HG03460 (cell line): Measurements from ENCODE around the gene DDC.
"Not testable (repeated sequence)": the region's sequence is repeated elsewhere in the genome, so short reads cannot be mapped to it uniquely, and the experiment has no call there.

ENCODE experiments used
- ATAC-seq: cut with Tn5 transposase; IDR thresholded peaks from one replicate; pipeline ENCODE4 v1.9.1; 2021; ENCODE audit not compliant: unreplicated experiment

Gene DDC

DNA sequence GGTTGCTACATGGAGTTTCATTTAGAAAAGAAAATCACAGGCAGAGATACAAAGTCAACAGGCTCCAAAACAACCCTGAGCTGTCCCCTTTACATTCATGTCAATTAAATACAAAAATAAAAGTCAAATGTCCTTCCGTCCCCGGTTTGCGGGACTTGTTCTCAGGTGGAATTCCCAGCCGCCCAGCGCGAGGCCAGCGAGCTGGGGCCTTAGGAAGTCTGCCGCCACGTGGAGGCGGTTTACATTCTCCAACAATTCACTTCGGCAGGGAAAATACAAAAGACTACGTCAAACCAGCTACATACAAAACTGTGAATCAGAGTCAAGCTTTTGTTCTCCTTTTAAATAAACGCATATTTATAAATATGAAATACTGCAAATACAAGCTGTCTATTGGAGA is 25.3 kb upstream of the DDC start:
- no peak for ATAC-seq

DNA sequence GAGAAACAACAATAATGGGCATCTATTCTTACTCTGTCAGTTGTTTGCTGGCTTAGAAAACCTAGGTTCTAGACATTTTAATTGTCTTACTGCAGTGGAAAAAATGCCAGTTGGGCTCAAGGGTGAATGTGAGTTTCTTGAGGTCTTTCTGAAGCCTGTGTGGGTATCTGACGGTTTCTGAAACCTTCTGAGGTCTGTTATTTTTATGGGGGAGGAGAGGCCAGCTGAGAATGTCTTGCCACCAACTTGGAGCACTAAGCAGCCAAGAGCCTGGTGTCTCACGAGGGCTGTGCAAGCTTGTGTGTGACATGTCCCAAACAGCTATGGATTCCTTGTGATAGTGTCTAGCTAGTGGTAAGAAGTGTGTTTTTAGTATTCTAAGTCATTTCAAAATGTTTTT is 24.2 kb upstream of the DDC start:
- ATAC-seq: no peak

DNA sequence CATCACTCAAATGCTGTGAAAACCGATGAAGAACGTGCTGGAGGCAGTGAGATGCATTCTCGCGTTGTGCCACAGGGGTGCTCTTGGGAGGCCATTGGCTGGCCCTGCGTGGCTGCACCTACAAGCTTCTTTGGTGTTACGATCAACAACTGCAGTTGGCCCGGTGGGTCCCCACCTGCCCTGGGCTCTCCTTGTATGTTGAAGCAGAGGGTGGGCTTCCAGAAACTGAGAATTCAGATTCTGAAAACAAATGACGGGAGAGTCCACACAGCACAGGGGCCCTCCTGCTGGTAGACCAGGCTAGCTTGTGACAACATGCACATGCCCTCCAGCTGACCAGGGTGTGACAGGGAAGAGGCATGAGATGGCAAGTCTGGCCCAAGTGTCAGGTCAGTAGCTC is 23.7 kb upstream of the DDC start:
- ATAC-seq: no peak

DNA sequence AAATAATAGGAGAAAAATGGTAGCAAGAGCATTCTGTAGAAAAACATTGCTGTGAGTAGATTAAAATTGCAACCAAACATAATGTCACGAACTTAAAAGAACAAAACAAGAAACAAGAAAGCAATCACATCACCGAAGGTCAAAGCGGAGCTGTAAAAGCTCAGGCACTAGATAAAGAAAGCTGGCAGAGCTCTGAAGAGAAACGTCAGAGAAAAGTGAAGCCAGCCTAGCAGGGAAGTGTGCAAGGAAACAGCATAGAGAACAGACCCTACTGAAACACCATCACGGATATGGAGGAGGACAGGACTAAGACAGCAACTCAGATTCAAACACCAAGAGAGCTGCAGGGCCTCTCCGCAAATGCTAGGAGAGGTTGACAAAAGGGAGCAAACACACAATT is 22.5 kb upstream of the DDC start:
- no peak for ATAC-seq

DNA sequence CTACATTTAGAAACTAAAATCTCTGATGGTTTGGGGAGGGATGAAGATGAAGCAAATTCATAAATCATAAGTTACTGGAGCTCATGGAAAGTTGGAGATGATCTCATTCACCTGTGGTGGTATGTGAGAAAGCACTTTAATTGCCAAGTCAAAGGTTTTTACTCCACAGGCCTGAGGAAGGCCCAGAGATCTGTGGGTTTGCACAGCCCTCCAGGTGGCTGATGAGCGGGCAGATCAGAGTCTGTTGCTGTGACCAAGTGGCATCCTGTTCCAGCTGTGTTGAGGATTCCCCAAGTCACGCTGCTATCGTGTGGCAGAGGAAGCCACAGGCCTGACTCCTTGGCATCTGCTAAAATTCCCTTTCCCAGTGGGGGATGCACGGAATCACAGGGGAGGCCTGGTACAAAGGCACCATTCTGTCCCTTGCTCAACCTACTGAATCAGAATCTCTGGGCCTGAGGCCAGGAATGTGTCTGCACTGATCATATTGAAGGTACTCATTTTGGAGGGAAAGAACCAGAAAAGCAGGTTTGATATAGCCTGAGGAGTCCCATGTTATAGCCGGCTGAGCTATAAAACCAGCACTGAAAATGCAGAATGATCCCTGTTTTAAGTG is 19.7 kb upstream of the DDC start:
- ATAC-seq: no peak

DNA sequence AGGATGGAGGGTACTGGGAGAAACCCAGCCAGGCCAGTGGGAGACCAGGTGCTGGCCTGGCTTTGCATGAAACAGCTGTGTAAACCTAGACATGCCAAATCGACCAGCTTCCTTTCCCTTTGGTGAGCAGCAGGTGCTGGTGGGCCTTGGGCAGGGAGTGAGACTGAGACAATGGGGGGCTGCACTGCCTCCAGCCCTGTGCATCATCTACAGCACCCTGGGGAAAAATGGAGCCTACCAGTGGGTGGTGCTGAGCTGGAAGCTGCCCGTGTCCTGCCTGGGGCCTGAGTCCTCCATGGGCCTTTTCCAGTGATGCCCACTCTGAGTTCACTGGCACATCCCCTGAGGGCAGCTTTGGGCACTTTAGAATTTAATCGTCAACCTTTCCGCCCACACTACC is 19.2 kb upstream of the DDC start:
- ATAC-seq: no peak

DNA sequence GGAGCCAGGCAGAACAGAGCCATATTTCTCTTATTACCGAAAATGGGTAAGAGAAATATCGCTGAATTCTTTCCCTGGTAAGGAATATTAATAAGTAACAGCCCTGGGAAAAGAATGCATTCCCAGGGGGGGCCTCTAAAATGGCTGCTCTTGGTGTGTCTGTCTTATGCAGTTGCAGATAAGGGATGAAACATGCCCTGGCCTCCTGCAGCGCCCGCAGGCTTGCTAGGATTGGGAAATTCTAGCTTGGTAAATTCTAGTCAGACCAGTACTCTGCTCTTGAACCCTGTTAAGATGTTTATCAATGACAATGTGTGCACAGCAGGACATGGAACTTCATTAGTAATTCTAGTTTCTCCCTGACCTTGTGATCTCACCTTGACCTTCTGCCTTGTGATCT is 18.1 kb upstream of the DDC start:
- ATAC-seq: not testable (repeated sequence)

DNA sequence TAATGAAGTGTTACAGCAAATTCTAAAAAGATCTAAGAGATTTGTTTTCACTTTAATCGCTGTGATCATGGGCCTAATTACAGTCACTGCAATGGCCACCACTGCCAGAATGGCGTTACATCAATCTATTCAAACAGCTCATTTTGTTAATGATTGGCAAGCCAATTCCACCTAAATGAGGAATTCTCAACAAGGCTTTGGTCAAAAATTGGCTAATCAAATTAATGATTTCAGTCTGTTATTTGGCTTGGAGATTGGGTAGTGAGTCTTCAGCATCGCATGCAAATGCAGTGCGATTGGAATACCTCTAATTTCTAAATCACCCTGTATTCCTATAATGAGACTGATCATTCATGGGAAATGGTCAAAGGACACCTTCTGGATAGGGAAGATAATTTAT is 17.1 kb upstream of the DDC start:
- ATAC-seq: not testable (repeated sequence)

DNA sequence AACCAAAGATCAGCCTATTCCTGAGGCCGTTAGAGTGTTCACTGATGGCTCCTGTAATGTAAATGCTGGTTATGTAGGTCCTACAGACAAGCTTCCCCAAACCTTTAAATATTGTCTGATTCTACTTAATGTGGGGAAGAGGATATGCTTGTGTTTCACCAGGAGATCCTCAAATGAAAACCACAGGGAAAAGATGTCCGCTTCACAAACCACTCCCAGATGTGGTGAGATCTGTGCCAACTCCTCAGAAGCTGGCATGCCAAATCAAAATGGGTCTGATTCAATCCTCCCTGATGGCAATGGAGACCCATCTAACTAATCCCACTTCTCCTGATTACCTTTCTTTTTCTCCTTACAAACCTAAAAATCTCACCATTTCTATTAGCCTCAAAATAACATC is 15.5 kb upstream of the DDC start:
- not testable (repeated sequence) for ATAC-seq

DNA sequence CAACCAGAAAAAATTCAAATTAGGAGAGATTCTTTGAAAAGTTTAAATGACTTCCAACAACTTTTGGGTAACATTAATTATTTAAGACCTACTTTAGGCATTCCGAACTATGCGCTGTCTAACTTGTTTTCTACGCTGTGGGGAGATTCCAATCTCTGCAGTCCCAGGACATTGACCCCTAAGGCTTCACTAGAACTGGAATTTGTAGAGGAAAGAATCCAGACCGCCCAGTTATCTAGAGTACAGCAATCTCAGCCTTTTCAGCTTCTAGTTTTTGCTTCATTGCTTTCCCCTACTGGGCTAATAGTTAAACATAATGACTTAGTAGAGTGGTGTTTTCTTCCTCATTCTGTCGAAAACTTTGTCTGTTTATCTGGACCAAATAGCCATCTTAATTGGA is 14.9 kb upstream of the DDC start:
- no peak for ATAC-seq

DNA sequence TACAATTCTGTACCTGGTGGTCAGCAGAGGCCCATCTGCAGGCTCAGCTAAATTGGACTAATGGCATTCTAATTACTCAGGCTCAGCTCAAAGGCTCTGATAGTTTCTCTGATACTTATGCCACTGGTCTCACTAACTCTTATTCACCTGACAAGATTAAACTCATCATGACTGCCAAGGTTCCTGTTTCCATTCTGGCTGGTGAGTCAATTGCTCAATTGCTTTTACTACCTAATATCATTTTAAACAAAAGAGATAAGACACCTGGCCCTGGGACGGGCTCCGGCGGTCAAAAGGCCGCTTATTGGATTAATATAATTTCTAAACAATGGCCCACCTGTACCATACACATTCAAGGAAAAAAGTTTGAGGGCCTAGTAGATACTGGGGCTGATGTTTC is 12.9 kb upstream of the DDC start:
- ATAC-seq: not testable (repeated sequence)

DNA sequence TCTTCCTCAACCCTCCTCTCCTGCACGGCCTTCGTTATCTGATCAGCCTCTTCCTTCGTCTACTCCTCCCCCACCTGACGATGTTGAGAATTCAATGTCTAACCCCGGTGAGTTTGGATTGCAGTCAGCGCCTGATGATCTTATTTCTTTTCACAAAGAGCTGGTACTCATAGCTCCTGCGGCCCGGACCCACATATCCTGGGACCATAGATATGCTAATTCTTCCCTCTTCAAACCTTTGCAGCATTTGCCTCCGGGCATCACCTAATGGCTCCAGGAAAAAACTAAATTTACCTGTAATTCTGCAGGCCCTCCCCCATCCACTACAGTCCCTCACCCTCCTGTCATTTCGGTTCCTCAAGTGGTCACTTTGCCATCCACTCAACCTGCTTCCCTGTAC is 12.4 kb upstream of the DDC start:
- no peak for ATAC-seq

DNA sequence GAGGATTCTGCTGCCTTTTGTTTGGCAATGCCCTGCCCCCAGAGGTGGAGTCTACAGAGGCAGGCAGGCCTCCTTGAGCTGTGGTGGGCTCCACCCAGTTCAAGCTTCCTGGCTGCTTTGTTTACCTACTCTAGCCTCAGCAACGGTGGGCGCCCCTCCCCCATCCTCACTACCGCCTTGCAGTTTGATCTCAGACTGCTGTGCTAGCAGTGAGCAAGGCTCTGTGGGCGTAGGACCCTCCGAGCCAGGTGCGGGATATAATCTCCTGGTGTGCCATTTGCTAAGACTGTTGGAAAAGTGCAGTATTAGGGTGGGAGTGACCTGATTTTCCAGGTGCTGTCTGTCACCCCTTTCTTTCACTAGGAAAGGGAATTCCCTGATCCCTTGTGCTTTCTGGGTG is 11.2 kb upstream of the DDC start:
- ATAC-seq: not testable (repeated sequence)

DNA sequence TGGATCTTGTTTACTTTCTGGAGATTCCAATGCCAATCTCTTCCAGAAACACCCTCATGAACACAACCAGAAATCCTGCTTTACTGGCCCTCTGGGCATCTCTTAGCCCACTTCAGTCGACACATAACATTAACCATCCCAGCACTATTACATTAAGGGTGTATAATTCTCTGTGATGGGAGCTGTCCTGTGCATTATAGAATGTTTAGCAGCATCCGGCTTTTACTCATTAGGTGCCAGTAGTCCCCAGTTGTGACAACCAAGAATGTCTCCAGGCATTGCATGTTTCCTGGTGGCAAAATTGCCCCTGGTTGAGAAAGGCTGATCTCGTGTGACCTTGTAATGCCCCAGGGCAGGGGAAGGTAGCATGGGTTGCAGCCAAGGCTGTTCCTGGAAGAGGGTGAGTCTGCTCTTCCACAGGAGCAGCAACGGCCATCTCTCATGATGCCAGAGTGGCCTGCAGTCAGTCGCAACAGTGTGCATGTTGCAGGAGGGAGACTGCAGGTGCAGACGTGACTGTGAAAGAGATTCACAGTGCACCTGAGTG is 2.6 kb upstream of the DDC start:
- no peak for ATAC-seq

DNA sequence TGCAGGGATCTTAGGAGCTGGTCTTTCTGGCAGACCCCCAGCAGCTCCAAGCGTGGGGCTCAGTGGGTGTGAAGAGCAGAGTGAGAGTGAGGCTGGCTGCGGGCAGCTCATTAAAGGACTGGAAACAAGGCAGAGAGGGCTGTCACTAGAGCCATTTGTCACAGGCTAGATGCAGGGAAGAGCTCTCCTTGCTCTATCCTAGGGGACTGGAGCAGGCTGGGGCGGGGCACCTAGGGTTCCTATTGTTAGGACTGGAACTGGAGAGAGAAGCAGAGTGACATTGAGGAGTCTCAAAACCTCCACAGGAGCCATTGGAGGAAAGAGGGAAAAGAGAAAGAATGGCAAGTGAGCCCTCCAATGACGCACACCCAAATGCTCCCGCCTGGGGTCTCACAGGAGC is 772 bp upstream of the DDC start:
- ATAC-seq: no peak

DNA sequence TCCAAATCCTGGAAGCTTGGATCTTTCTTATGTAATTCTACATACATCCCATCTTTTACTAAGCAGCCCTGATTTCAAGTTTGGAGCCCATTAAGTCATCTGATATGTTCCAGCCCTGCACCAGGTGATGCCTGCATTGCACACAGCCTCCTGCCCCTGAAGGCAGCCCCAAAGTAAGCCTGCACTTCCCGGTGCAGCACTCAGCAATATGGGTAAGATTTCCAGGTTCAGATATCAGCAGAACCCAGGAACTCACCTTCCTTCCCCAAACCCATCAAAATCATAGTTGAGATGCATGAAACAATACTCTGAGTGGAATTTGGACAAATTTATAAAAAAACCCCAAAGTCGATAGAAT is 333 bp upstream of the DDC start:
- ATAC-seq: no peak

DNA sequence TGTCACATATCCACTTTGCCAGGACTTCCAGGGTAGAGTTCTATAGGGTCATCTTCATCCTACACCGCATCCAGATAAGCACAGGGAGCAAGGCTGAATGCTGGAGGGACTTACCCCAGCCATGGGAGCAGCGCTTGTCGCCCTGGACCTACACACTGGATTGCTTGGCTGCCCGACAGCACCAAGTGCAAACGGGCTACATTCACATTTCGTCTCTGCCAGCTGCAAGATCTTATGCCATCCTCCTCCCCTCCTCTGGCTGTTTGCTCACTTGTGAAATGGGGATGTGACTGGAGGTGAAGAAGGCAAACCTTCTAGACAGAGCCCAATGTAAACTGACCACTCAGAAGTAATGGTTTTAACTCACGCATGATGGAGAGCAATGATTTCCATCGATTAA is 1.0 kb downstream of the DDC start:
- no peak for ATAC-seq

DNA sequence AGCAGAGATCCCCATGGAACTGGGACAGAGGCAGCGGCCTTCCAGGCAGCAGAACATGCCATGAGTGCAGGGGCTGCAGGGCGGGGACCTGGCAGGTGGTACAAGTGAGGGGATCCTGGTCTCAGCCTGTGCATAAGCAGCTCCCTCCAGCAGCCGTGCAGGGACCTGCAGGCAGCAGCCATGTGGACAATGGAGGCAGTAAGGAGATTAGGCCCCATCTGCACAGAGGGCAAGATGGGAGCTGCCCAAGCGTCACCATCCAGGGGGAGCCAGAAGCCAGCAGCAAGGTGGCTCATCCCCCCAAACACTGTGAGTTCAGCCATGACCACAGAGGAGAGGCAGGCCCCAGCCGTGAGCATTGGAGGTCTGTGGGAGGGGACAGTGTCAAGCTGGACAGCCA is 3.1 kb downstream of the DDC start:
- ATAC-seq: no peak

DNA sequence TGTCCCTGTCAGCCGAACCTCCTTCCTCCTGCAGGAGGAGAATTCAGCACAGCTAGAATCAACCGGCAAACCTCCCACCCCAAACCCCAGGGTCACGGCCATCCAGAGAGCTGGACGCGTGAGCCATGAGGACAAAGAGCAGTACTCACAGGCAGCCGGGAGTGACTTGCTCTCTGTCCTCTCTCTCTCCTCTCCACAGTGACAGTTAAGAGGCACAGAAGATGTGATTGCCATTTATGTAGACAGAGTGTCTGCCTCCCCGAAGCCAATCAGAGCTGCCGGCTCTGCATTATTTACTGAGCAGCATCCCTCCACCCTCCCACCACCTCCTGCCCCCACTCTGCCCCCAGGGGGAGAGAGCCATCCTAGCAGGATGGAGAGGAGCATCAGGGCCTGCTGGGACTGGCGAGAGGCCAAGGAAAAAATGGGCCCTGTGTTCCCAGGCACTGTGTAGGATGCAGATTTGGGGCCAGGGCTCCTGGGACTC is 4.3 kb downstream of the DDC start:
- no peak for ATAC-seq

DNA sequence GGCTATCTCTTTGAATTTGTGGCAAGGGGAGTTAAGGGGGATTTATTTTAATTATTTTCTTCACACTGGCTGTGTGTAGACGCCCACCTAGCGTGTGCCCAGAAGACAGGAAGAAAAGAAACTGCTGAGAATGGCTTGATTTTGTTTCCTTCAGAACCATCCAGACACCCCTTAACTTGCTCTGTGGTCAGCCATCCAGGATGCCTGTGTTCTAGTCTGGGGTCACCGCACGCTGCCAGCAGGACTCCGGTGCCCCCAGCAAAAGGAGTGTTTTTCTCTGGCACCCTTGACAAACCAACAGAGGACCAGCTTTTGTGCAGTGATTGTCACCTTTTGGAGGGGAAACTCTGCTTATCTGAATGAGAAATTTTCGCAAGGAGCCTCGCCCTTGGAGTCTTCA is 5.3 kb downstream of the DDC start:
- ATAC-seq: no peak

DNA sequence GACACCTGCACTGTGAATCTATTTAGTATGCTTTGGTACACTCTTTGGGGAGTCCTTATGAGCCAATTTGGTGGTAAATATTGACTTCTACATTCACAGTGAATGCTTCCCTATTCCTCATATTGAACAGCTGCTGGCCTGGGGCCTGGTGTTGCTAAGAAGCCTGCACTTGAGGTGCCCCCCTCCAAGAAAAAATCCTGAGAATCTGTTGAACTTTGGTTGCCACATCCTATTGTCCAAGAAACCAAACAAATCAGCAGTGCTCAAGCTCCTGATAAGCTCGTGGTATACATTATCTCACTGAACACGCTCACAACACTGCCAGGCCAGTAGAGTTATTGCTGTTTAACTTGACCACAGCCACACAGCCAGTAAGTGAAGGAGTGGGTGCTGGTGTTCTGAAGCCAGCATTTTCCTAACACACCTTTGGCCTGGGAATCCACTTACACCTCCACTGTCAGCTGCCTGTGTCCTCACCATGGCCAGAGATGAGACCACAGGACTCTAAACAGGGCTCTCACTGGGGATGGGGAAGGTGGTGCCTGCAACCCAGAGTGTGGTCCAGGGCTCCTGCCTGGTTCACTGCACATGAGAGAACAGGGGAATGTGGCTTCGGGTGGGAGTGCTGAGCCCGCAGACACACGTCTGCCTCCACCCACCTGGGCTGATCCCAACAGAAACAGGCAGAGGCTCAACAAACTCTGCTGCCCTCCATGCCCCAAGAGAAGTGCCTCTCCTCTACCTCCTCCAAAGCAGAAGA is 6.7 kb downstream of the DDC start:
- ATAC-seq: no peak

DNA sequence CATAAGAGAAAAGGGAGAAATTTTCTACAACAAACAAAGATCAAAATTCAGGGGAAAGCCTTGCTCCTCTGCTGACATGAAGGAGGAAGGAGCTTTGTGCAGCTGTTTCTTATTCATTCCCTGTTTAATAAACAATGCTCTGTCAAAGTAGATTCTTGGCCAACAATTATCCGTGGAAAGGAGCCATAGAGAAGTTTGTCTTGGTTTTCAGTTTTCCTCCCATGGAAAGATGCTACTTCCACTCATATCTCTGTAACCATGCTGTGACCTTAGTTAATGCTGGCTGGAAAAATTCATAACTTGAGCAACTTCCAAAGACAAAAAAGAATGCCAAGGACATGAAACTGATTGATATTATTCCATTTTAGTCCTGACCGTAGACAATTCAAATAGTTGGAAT is 8.1 kb downstream of the DDC start:
- ATAC-seq: no peak
